Stimulated activated CD4-positive, alpha-beta T cell treated with anti-CD3 and anti-CD28 coated beads, Interleukin-1b, Interleukin-23, amount 100 ng/mL, for 1 hour (primary cell): ENCODE measurements around the gene CHST13.

Experiments used
- DNase-seq, 2 donors: peaks; one replicate each; pipeline ENCODE4 v3.0.0-alpha.2; 2020; ENCODE audit warnings: low read depth in 2 of 2

Gene CHST13

DNA sequence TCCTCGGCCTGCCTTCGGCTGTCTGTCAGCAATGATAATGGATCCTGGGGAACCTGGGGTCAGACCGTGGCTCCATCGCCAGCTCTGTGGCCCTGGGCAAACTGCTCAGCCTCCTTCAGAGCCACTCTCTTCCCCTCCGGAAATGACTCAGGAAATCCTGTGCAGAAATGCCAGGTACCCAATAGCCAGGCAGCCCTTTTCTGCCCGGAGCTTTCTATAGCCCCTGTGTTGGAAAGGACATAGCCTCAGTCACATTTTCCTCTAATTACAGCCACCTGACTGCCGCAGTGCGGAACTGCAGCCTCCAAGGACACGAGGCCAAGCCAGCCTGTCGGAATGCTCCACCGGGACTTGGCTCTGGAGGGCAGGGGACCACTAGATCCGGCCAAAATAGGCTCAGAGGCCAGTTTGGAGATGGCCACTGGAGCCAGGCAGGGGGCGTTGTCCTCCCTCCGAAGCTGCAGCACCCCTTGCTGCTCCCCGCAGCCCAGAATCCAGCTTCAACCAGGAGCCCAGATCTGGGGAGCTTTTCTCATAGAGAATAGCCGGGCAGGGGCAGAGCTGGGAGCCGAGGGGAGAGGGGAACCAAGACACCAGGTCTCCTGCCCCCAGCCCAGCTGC is 36.7 kb upstream of the CHST13 start:
- no peak for DNase-seq

DNA sequence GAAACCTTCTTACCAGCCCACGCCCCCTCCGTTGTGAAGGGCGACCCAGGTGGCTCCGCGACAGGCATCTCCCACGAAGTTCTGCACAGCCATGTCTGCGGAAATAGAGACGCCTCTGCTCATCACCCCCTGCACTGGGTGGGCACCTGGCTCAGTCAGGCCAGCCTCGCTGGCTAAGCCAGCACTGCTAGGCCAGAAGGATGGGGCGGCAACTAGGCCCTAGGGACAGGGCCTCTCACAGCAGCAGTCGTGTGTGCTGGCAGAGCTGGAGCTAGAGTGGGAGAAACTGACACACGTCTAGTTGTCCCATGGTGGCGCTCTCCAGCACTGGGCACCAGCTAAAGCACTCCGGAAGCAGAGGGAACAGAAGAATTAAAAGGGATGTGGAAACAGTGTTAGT is 35.8 kb upstream of the CHST13 start:
- DNase-seq: no peak

DNA sequence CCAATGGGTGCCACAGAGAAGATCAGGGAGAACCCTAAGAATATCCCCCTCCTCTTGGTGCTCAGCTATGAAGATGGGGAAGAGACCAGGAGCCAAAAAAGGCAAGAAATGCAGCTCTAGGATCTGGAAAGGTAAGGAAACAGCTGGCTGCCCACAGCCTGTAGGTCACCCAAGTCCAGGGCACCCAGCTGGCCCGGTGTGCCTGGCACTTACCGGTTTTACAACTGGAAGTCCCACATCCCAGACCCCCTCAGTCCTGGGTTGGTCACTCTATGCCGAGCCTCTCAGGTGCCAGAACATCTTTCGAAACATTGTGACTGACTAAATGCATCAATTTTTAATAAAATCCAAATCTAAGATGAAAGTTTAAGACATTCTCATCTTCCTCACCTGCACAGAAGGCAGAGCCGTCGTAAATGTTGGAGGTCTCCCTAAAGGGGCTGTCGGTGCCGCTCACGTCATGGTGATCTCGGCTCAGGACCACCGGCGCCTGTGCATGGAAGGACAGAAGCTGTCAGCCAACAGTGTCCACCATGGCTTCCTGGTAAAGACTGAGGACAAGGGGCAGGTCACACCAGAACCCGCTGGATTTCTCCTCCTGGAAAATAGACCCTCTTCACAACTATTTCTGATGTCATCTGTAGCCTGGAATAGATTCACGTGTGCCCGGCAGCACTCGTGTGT is 34.9 kb upstream of the CHST13 start:
- DNase-seq: no peak

DNA sequence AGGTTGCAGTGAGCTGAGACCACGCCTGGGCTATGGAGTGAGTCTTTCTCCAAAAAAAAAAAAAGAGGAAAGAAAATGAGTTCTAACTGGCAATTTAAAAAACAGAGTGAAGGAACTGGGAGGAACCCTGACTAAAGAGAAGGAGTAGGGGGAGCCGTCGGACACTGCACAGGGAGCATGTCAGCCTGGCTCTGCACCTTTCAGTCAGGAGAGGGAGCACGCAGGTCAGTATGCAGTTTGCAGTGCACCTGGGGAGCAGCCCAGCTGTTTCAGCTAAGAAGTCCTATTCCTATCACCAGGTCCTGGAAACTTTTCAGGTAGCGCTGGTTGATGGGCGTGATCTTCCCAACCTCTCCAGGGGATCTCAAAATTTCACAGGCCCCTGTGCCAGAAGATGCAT is 33.3 kb upstream of the CHST13 start:
- DNase-seq: no peak

DNA sequence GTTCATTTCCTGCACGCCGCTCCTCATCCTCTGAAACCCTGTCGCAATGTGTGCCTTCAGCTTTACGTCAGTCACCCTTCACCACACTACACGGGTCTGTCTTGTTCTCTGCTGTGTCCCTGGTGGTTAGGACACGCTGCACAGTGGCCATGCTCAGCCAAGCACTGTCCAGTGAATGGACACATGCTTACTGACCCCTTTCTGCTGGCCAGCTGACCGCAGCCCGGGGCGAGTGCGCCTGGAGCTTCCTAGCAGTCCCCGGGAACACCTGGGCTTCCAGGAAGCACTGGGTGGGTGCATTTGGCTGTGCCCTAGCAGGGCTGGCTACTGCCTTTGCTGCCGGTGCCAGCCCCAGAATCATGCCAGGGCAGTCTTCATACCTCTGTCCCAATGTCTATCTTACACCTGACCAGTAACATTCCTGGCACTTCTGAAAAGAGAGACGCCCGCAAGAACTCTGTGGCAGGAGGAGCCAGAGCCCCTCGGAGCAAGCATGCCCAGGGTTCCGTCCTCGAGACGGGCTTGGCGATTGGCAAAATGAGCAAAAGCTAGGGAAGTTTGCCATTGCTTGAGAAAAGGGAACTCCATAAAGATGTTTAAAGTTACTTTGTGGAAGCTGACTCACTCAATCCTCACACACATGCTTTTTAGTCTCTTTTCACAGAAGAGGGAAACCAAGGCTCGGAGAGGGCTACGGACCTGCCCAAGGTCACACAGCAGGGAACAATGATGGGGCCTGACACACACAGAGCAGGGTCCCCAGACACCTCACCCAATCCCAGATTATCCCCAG is 32.5 kb upstream of the CHST13 start:
- no peak for DNase-seq

DNA sequence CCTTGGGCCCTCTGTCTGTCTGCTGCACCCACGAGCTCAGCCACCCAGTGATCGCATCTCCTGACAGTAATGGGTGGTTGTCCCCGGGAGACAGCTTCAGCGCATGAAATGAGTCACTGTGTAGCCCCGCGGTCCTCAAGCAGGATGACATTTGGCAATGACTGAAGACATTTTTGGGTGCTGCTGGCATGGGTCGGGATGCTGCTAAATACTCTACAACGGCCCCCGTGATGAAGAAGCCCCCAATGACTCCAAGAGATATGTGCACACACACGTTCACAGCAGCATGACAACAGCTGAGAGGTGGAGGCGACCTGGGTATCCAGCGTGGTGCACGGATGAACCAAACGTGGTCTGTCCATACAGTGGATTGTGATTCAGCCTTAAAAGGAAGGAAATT is 30.9 kb upstream of the CHST13 start:
- no peak for DNase-seq

DNA sequence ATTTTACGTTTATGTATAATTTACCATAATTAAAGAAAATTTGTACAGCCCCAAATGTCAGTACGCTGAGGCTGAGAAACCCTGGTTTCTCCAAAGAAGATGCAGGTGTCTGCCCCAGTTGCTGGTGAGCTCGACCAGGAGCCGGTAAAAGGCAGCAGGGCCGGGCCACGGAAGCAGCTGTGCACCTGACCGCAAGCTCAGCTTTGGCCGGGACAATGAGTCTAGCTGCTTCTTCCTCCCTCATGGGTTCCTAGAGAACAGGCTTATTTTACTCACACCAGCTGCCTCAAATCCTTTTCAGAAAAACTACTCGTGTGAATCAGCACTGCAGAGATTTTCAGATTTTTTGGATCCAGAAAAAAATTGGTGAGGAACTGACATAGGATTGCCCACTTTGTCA is 30.2 kb upstream of the CHST13 start:
- no peak for DNase-seq

DNA sequence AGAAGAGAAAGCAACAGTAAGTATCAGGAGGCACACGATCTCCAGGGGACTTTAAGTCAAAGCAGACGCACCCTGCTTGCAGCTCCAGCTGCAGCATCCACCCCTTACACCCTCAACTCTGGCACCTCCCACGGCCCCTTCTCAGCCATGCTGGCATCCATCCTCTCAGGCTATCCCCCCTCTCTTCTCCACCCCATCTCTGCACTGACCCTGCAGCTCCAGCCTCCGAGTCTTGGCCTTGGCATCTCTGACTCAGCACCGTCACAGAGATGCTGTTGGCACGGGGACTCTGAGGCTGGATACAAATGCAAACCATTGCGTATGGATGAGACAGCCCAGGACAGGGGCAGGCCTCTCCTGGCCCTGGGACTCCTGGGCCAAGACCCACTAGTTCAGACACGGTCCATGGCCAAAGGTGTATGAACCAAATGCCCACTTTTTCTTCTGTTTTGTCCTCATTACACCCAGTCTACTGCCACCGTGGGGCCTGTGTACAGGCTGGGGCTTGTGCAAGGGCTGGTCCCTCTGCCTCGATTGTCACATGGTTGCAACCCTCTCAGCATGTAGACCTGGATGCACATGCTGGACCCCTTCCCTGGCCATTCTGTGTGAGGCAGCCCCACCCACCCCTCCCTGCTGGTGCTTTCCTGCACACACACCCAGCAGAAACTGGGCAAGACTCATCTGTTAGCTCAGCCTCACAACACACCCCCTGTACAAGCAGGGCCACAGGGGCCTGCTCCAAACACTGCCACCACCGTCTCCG is 29.6 kb upstream of the CHST13 start:
- no peak for DNase-seq

DNA sequence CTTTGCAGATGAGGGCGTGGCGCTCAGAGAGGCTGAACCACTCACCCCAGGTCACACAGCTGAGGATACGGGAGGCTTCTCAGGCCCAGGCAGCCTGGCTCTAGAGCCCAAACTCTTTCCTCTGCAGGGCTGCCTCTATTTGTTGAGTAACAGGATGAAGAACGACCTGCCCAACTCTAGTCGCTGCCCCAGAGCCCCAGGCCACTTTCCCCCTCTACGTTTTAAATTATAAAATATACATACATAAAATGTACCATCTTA is 29.1 kb upstream of the CHST13 start:
- DNase-seq: no peak

DNA sequence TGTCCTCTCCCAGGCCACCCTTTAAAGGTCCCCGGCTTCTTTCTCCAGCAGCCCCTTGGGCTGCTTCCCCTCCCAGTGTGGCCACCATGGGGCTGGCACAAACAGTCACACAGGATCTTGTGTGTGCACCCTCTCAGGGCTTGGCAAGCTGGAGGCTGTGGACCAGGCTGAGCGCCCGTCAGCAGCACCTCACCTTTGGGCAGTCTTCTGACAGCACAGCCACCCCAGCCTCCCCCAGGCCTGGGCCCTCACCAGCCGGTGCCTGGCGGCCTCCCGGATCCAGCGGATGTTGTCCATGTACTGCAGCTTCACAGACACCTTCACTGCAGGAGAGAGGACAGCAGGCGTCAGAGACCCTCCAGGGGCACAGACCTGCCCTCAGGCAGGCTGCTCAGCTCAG is 28.2 kb upstream of the CHST13 start:
- DNase-seq: no peak

DNA sequence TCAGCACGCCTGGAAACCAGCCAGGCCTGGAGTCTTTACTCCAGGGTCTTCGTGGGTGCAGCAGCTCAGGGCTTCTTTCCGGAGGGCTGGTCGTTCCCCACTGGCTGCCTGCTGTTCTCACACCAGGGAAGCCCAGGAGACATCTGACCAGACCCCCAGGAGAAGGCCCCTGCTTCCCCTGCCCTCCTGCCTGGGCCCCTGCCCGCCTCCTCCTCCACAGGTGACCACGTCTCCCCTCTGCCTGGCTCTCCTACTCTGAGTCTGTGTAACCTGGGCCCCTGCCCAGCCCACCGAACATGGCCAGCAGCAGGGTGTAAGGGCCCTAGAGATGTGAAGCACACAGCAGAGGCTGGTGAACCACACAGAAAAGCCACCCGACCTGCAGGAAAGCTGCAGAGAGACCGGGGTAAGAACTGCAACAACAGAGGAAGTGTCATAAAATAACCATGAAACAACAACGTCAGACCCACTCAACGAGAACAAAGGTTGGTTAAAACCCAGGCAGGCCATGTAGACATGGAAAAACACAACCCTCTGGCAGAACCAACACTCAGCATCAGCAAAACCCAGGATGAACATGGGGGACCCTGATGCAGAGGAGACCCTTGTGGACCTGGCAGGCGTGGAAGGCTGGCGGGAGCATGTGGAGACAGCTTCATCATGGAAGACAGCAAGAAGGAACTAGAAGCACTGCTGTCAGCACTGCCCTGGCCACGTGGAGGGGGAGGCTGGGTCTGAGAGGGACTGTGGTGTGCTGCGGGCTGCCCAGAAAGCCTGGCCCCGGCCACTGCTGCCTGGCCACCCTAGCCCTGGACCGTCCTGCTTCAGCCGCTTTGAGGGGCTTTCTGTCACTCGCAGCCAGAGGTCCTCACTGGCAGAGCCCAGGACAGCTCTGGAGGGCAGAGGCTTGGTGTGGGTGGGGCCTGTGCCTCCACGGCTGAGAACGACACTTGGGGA is 26.8 kb upstream of the CHST13 start:
- no peak for DNase-seq

DNA sequence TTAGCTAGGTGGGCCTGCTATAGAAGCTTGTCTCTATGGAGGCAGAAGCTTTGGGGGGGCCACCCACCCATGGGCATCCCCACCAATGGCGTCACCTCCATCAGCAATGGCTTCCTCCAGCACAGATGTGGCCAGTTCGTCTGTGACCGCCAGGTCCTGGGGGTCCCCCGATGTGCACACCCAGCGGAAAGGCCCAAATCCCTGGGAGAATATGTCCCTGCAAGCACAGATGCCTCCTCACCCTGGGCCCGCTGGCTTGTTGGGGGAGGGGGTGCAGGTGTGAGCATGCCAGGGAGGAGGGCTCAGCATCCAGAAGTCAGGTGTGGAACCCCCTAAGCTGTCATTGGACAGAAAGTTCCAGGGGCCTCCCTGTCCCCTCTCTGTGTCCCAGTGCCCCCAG is 26.0 kb upstream of the CHST13 start:
- no peak for DNase-seq

DNA sequence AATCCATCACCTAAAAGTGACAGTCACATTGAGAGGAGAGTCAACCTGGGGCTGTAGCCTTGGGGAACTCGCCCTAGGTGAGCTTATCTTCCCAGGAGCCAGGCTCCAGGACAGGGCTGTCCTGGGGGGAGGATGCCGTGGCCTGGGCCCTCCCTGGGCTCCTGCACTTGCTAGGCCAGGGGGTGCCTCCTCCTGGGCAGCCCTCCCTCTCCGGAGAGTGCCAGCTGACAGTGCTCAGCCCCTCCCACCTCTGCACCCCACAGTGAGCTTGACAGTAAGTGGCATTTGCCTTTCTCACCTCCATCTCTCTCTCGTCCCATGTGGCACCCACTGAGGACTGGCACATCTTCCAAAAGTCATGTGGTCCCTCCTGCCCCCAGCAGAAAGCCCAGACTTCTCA is 25.5 kb upstream of the CHST13 start:
- no peak for DNase-seq

DNA sequence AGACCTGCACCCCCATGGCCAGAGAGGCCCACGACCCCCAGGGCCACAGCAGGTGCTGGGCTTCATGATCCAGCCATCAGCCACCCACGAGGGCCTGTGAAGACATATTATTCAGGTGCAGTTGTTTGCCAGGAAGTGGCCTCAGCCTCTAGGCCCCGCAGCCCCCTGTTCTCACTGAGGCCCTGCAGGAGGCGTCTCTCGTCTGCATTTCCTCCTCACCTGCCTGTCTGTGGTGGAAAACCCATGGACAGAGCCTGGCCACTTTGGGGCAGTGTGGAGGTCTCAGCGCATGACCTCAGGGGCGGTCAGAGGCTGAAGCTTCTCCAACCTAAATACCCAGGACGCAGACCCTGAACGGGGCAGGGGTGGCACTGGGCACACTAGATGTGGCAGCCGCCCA is 25.0 kb upstream of the CHST13 start:
- DNase-seq: no peak

DNA sequence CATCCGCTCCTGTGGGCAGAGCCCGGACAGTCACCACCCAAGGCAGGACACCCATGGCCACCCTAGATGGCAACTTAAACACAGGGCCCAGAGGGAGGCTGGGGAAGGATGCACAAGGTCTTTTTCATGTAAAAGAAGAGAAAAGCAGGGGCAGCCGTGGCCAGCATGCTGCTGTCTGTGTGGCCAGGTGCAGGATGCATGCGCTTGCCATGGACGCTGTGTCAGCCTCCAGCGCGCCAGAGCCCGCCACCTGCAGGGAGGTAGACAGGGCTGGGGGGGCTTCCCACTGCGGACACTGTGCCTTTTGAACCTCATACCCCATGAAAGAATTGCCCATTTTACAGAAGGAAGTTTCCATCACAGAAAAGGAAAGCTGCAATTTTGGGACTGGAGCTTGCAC is 24.6 kb upstream of the CHST13 start:
- no peak for DNase-seq

DNA sequence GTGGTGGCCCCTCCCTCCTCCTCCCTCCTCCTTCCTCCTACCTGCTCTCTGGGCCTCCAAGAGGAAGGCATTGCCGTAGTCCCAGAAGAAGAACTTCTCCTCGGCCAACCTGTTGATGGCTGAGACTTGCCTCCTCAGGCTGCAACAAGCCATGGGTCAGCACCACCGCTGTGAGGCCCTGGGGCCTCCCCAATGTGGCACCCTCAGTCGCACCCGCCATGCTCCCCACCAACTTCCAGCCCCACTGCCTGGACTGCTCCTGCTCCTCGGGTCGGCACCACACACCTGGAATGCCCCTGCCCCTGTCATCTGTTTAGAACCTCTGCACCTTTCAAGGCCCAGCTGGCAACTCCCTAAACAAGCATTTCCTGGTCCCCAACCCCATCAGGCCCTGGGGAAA is 23.9 kb upstream of the CHST13 start:
- DNase-seq: no peak

DNA sequence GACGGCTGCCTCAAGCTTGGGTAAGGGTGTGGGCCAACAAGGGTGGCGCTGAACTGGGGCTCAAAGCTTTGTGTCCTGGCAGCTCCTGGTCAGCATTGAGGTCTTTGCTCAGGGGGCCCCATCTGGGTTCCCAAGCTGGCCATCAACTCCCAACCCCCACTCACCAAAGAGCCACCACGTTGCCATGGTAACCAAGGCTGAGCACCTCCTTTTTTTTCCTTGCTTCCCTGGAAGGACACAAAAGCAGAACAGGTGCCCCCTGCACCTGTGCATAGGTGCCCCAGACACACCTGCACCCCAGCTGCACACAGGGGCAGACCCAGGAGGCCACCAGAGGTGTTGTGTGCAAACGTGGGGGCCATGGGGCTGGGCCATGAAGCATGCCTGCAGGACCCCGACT is 22.9 kb upstream of the CHST13 start:
- DNase-seq: no peak

DNA sequence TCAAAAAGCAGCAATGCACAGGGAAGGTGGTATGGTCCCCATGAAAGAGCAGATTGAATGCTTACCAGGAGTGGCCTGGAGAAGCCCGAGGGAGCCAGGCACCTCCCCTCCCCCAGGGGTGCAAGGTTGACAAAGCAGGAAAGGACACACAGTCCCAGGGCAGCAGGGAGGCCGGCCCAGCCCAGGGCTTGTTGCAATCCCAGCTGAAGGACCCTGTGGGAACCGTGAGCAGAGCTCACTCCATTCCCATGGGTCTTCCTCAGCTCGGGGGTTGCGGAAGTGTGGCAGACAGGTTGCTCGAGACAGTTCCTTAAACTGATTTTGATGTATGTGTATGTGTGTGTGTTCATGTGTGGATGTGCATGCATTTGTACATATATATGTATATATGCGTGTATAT is 22.2 kb upstream of the CHST13 start:
- DNase-seq: no peak

DNA sequence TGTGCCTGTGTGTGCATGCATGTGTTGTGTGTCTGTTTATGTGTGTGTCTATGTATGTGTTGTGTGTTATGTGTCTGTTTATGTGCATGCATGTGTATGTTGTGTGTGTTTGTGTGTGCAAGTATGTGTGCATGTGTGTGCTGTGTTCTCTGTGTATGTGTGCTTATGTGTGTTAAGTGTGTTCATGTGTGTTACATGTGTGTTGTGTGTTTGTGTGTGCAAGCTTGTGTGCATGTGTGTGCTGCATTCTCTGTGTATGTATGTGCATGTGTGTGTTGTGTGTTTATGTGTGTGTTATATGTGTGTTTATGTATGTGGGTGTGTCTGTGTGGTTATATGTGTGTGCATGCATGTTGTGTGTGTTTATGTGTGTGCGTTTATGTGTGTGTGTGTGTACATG is 21.3 kb upstream of the CHST13 start:
- DNase-seq: no peak

DNA sequence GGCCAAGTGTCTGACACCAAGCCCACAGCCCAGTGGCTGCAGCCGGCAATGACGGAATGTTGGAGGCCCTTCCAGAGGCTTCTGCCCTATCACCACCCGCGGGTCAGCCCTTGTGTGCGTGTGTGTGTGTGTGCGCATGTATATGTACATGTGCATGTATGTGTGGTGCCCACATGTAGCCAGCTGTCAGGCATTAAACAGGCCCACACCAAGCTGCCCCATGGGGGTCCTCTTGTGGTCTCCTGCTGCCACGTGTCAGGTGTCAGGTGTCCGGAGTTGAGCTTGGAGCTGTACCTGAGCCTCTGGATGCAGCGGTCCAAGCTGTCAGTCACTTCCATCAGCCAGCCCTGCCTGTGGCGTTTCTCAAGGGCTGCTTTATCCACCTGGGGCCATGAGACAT is 20.3 kb upstream of the CHST13 start:
- no peak for DNase-seq

DNA sequence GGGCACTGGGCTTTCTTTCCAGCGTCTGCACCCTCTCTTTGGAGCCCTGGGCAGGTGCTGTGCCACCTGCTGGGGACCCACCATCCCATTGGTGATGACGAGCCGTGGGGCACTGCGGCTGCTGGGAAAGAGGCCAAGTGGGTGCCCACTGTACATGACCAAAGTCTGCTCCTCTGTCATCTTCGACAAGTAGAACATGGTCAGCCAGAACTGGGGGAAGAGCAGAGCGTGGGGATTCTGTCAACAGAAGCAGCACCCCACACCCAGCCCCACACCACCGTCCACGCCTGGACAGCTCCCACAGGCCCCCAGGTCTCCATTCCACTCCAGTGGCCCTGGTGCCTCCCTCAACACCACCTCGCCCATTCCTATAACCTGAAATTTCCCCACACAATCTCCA is 16.1 kb upstream of the CHST13 start:
- no peak for DNase-seq

DNA sequence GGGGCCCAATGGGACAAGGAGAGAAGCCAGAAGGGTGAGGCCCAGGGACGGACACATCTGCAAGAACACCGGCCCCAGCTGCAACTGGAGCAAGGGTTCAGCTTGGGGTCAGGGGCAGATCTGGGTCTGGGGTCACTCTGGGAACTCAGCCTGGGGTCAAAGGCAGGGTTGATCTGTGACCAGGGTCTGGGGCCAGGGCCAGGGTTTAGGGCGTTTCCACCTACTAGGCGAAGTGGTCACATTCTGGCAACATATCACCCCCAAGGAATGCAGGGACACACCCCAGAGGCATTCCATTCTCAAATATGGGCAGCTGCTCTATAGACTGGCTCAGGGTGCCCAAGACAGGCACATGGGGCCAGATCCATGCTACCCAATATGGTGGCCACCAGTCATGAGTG is 15.4 kb upstream of the CHST13 start:
- DNase-seq: no peak
